Measurements from ENCODE around the gene KPTN.

KPTN gene

GRCh38 chr19:47507924-47508553 is 24.0 kb upstream of the KPTN start:
- TF ChIP-seq, protein P1, sequence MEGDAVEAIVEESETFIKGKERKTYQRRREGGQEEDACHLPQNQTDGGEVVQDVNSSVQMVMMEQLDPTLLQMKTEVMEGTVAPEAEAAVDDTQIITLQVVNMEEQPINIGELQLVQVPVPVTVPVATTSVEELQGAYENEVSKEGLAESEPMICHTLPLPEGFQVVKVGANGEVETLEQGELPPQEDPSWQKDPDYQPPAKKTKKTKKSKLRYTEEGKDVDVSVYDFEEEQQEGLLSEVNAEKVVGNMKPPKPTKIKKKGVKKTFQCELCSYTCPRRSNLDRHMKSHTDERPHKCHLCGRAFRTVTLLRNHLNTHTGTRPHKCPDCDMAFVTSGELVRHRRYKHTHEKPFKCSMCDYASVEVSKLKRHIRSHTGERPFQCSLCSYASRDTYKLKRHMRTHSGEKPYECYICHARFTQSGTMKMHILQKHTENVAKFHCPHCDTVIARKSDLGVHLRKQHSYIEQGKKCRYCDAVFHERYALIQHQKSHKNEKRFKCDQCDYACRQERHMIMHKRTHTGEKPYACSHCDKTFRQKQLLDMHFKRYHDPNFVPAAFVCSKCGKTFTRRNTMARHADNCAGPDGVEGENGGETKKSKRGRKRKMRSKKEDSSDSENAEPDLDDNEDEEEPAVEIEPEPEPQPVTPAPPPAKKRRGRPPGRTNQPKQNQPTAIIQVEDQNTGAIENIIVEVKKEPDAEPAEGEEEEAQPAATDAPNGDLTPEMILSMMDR (IDR thresholded peaks at IDR 0.05; ENCODE audit: low read depth, low read length) = no peak
- H3K4me3 ChIP-seq (ENCODE audit: low read depth, low read length) = no peak overlapping the region

- no peak overlapping the region for H3K4me3 ChIP-seq (ENCODE audit: low read depth, low read length)
- TF ChIP-seq, protein P1 (IDR thresholded peaks at IDR 0.05; ENCODE audit: low read depth, low read length) = no peak
Measured at GRCh38 chr19:47507012-47507411, 23.0 kb upstream of the KPTN start.

GRCh38 chr19:47506459-47506858 is 22.4 kb upstream of the KPTN start:
- TF ChIP-seq, protein P1 (IDR thresholded peaks at IDR 0.05; ENCODE audit: low read depth, low read length) = no peak
- H3K4me3 ChIP-seq (ENCODE audit: low read depth, low read length) = no peak overlapping the region

DNA sequence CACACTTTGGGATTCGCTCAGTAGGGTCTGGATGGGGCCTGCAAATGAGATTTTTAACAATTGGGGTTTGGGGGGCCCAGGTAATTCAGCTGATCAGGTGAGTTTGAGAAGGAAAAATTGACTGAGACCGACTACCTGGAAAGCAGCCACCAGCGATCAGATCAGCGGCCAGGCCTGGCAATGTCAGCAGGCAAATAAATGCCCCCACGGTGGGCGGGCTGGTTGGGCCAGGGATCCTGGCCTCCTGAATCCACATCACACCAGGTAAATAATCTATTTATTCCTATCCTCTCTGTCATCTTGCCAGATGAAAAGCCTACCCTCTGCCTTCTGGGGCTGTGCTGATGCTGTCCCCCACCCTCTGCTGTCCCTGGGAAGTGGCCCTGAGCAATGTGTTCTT is 21.5 kb upstream of the KPTN start:
- H3K4me3 ChIP-seq (ENCODE audit: low read depth, low read length) = no peak overlapping the region
- TF ChIP-seq, protein P1 (IDR thresholded peaks at IDR 0.05; ENCODE audit: low read depth, low read length) = no peak

DNA sequence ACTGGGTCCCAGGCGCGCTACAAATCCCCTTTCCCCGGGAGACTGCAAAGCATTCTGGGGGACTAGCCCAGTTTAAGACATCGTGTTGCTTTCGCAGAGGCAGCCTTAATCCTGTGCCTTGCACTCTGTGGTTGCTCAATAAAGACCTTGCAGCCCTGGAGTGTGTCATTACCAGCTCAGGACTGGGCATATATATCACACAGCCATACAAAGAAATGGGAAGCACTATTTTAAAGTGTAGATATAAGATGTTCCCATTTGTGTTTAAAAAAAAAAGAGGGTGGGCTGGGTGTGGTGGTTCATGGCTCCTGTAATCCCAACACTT is 19.8 kb upstream of the KPTN start:
- no peak overlapping the region for H3K4me3 ChIP-seq (ENCODE audit: low read depth, low read length)
- TF ChIP-seq, protein P1 (IDR thresholded peaks at IDR 0.05; ENCODE audit: low read depth, low read length) = no peak

GRCh38 chr19:47503130-47503825 is 19.3 kb upstream of the KPTN start:
- TF ChIP-seq, protein P1 (IDR thresholded peaks at IDR 0.05; ENCODE audit: low read depth, low read length) = no peak

More at GRCh38 chr19:47503130-47503825, 19.3 kb upstream of the KPTN start:
- no peak overlapping the region for H3K4me3 ChIP-seq (ENCODE audit: low read depth, low read length)

All from WI38 (cell line).